NT2/D1 (cell line): Measurements from ENCODE around the gene GIMAP7.

Source experiments
- DNase-seq: peaks from one replicate; pipeline ENCODE4 v3.0.0-alpha.2; 2011; ENCODE audit warnings: low read depth, low spot score
- H3K27me3 ChIP-seq: 2 replicates; pipeline ENCODE4 v1.6.0; 2011; ENCODE audit warnings: mild to moderate bottlenecking; ENCODE audit not compliant: insufficient read length, insufficient read depth
- H3K36me3 ChIP-seq: 2 replicates; pipeline ENCODE4 v1.6.1; 2011; ENCODE audit warnings: mild to moderate bottlenecking, low read length, mixed read lengths; ENCODE audit not compliant: insufficient read depth, insufficient read length
- H3K4me1 ChIP-seq: 2 replicates; pipeline ENCODE4 v1.5.1; 2011; ENCODE audit not compliant: insufficient read depth, insufficient read length
- H3K4me3 ChIP-seq: 2 replicates; pipeline ENCODE4 v1.5.1; 2011; ENCODE audit warnings: low read depth; ENCODE audit not compliant: insufficient read length
- H3K9ac ChIP-seq: 2 replicates; pipeline ENCODE4 v1.6.0; 2011; ENCODE audit warnings: low read depth; ENCODE audit not compliant: insufficient read length
- H3K9me3 ChIP-seq: 2 replicates; pipeline ENCODE4 v1.5.1; 2011; ENCODE audit warnings: mild to moderate bottlenecking, low read length; ENCODE audit not compliant: insufficient read depth
- SUZ12 ChIP-seq: IDR thresholded peaks from 2 replicates; pipeline ENCODE4 v1.6.1; 2011; ENCODE audit not compliant: insufficient read length, insufficient read depth; ENCODE audit errors: extremely low read depth
- YY1 ChIP-seq: IDR thresholded peaks from 2 replicates; pipeline ENCODE4 v1.6.1; 2011; ENCODE audit not compliant: insufficient read length, insufficient read depth
- ZNF274 ChIP-seq: IDR thresholded peaks from 2 replicates; pipeline ENCODE4 v1.6.1; 2011; ENCODE audit warnings: mild to moderate bottlenecking, low read depth, low read length

GIMAP7 gene

GRCh38 chr7:150538259-150538658 lies 23.6 kb downstream of the GIMAP7 start:
- Histone ChIP-seq H3K4me1 (no peaks in the 10 kb centered on the region), H3K9ac (no peak overlapping the region), H3K4me3 (no peak overlapping the region), H3K27me3 (no peaks in the 10 kb centered on the region), H3K9me3 (peaks cover 19% of the 10 kb centered on the region; the same call in 1 of the 2 replicates), H3K36me3 (no peaks in the 10 kb centered on the region)
- no peak for DNase-seq
- TF ChIP-seq YY1 (no peak), SUZ12 (no peak), ZNF274 (no peak)

- Histone ChIP-seq H3K9ac (no peak overlapping the region), H3K4me3 (no peak overlapping the region), H3K27me3 (no peaks in the 10 kb centered on the region), H3K4me1 (no peaks in the 10 kb centered on the region), H3K36me3 (no peaks in the 10 kb centered on the region), H3K9me3 (peaks cover 11% of the 10 kb centered on the region)
- TF ChIP-seq SUZ12 (no peak), YY1 (no peak), ZNF274 (no peak)
- no peak for DNase-seq
Observed at GRCh38 chr7:150553163-150553562, 38.5 kb downstream of the GIMAP7 start.

- TF ChIP-seq ZNF274 (no peak), YY1 (no peak), SUZ12 (no peak)
- H3K4me3 ChIP-seq, result no peak overlapping the region
- no peaks in the 10 kb centered on the region for H3K36me3 ChIP-seq
- H3K9ac ChIP-seq, result no peak overlapping the region
- H3K9me3 ChIP-seq, result peaks cover 14% of the 10 kb centered on the region; the same call in 1 of the 2 replicates
- no peaks in the 10 kb centered on the region for H3K27me3 ChIP-seq
- no peaks in the 10 kb centered on the region for H3K4me1 ChIP-seq
- DNase-seq, result no peak
Observed at GRCh38 chr7:150556521-150557138, 42.0 kb downstream of the GIMAP7 start.

GRCh38 chr7:150560486-150560885 lies 45.8 kb downstream of the GIMAP7 start:
- Histone ChIP-seq H3K36me3 (no peaks in the 10 kb centered on the region), H3K27me3 (no peaks in the 10 kb centered on the region), H3K9ac (no peak overlapping the region), H3K9me3 (peaks cover 14% of the 10 kb centered on the region; the same call in 1 of the 2 replicates), H3K4me1 (no peaks in the 10 kb centered on the region), H3K4me3 (no peak overlapping the region)
- DNase-seq, result no peak
- no peak for TF ChIP-seq ZNF274
- TF ChIP-seq YY1, result no peak
- TF ChIP-seq SUZ12, result no peak

- TF ChIP-seq SUZ12, result no peak
- no peaks in the 10 kb centered on the region for H3K36me3 ChIP-seq
- no peak overlapping the region for H3K9ac ChIP-seq
- no peak for DNase-seq
- H3K9me3 ChIP-seq, result peaks cover 14% of the 10 kb centered on the region; the same call in 1 of the 2 replicates
- H3K4me3 ChIP-seq, result no peak overlapping the region
- no peaks in the 10 kb centered on the region for H3K27me3 ChIP-seq
- H3K4me1 ChIP-seq, result no peaks in the 10 kb centered on the region
Observed at GRCh38 chr7:150562919-150563318, 48.2 kb downstream of the GIMAP7 start.

- H3K36me3 ChIP-seq, result no peaks in the 10 kb centered on the region
- peaks cover 9% of the 10 kb centered on the region; the same call in 1 of the 2 replicates for H3K9me3 ChIP-seq
- H3K9ac ChIP-seq, result no peak overlapping the region
- no peak for DNase-seq
- H3K4me1 ChIP-seq, result no peaks in the 10 kb centered on the region
- no peak for TF ChIP-seq YY1
- no peak for TF ChIP-seq SUZ12
- TF ChIP-seq ZNF274, result no peak
- H3K27me3 ChIP-seq, result no peaks in the 10 kb centered on the region
- no peak overlapping the region for H3K4me3 ChIP-seq
Observed at GRCh38 chr7:150564006-150564405, 49.3 kb downstream of the GIMAP7 start.

- TF ChIP-seq SUZ12, result no peak
- no peak for TF ChIP-seq YY1
- TF ChIP-seq ZNF274, result no peak
Observed at GRCh38 chr7:150564566-150564965, 49.9 kb downstream of the GIMAP7 start.

More at GRCh38 chr7:150564566-150564965, 49.9 kb downstream of the GIMAP7 start:
- DNase-seq, result no peak
- no peak overlapping the region for H3K9ac ChIP-seq
- H3K9me3 ChIP-seq, result peaks cover 9% of the 10 kb centered on the region; the same call in 1 of the 2 replicates
- no peaks in the 10 kb centered on the region for H3K4me1 ChIP-seq
- H3K4me3 ChIP-seq, result no peak overlapping the region
- no peaks in the 10 kb centered on the region for H3K36me3 ChIP-seq
- no peaks in the 10 kb centered on the region for H3K27me3 ChIP-seq
